Measurements from ENCODE around the gene VPS35. TPM values are rescaled to one million over a fixed set of nuclear protein-coding genes. Genes with fewer than 3 reads are reported as not detected.

Gene VPS35
- total RNA-seq, 1 experiment from 2014 or later = 86.8 TPM

DNA sequence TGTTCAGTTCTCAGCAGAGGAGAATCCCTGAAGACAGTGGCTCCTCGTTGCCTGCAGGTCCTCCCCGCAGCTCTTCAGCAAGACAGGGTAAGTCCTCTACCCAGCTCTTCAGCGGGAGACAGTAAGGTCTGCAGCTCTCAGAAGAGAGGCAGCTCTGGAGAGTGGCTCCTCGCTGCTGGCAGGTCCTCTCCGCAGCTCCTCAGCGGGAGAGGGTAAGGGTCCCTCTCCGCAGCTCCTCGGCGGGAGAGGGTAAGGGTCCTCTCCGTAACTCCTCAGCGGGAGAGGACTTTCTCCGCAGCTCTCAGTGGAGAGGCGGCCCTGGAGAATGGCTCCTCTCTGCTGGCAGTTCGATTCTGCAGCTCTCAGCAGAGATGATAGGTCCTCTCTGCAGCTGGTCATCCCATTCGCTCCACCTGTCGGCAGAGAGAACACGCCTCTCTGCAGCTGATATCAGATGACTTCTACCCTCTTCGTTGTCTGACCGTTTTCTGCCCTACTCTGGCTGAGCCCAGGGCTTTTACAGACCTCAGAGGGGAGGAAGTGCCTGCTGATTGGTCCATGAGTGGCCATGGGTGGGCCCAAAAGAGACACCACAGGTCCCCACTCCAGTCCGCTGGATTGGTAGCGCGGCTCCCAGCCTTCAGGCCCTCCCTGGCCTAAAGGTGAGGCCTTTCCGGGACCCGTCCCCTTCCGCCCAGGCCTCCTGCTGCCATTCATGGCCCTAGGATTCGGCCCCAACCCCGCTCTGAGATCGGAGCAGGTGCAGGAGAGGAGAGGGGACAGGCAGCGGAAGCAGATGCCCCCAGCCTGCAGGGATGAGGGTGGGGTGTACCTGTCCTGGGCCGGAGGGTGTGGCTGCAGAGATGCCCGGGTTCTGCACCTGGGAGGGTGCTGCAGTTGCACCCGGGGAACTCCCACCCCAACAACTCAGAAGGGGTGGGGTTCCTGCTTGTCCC is 55.9 kb downstream of the VPS35 start:
- POLR2A ChIA-PET = no interaction called here
- no peaks in the 10 kb centered on the region for H3K4me1 ChIP-seq (ENCODE audit: control insufficient read depth, insufficient read depth, low read length)
- no peaks in the 10 kb centered on the region for H3K36me3 ChIP-seq (ENCODE audit: control insufficient read depth, insufficient read depth, low read length)
- DNase-seq (ENCODE audit: low read depth, low spot score) (no peak), ATAC-seq (no peak)
- H3K27ac ChIP-seq (ENCODE audit: low read length) = no peak overlapping the region
- intact Hi-C loops (cut with micrococcal nuclease; ENCODE audit: unreplicated experiment) = no loop called here
- BruUV-seq (replicated peaks) = no TSS peak
- H3K9me3 ChIP-seq (ENCODE audit: control insufficient read depth, insufficient read depth, low read depth, low read length) = no peaks in the 10 kb centered on the region
- TF ChIP-seq, protein P1, sequence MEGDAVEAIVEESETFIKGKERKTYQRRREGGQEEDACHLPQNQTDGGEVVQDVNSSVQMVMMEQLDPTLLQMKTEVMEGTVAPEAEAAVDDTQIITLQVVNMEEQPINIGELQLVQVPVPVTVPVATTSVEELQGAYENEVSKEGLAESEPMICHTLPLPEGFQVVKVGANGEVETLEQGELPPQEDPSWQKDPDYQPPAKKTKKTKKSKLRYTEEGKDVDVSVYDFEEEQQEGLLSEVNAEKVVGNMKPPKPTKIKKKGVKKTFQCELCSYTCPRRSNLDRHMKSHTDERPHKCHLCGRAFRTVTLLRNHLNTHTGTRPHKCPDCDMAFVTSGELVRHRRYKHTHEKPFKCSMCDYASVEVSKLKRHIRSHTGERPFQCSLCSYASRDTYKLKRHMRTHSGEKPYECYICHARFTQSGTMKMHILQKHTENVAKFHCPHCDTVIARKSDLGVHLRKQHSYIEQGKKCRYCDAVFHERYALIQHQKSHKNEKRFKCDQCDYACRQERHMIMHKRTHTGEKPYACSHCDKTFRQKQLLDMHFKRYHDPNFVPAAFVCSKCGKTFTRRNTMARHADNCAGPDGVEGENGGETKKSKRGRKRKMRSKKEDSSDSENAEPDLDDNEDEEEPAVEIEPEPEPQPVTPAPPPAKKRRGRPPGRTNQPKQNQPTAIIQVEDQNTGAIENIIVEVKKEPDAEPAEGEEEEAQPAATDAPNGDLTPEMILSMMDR (IDR thresholded peaks at IDR 0.05) = no peak
- TF ChIP-seq SIN3A (IDR thresholded peaks at IDR 0.05; ENCODE audit: borderline replicate concordance, insufficient read depth, low read depth, low read length) = no peak
- H3K27me3 ChIP-seq (ENCODE audit: control insufficient read depth, insufficient read depth, low read length) = no peaks in the 10 kb centered on the region
- no peak overlapping the region for H3K4me3 ChIP-seq (ENCODE audit: low read depth in 2 of 2, low read length in 2 of 2)
- in situ Hi-C loops (cut with HindIII; ENCODE audit: low pct_unique_long_range_greater_than_20kb, low sequenced_read_pairs) = no loop called here
- CTCF ChIA-PET = no interaction called here

DNA sequence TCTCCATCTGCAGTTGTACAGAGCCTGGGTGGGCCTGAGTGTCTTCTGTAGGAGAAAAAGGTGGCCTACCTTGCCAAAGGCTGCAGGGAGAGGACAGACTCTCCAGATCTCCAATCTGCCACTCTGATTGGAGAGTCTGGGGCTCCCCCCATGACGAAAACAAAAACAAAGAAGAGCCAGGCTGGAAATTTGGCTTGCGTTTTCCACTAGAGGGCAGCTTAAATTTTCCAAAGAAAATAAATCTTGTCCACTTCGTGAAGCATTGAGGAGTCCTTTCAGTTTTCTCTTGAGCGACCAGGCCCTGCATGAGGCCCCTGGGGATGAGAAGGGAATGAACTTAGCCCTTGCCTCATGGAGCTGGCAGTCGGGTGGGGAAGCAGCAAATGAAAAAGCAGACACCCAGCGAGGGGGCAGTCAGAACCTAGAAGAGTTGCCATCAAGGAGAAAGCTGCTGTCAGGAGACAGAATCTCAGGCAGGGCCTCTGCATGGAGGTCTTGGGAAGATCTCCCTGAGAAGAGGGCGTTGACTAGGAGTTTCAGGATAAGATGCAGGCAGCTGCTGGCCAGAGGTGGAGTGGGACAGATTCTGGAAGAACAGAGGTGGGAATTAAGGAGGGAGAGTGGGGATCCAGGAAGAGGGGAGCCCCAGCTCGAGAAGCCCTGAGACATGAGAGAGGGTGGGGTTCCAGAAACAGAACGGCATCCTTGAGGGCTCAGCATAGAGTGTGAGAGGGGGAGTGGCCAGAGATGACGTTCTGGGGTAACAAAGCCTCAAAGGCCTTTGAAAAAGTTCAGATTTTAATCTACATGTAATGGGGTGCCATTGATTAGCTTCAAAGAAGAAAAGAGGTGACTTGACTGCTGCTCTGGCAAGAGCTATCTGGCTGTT is 59.4 kb downstream of the VPS35 start:
- no peak for DNase-seq (ENCODE audit: low read depth, low spot score)
- intact Hi-C loops (cut with micrococcal nuclease; ENCODE audit: unreplicated experiment) = no loop called here
- H3K27ac ChIP-seq (ENCODE audit: low read length) = no peak overlapping the region
- no peaks in the 10 kb centered on the region for H3K36me3 ChIP-seq (ENCODE audit: control insufficient read depth, insufficient read depth, low read length)
- TF ChIP-seq, protein P2, sequence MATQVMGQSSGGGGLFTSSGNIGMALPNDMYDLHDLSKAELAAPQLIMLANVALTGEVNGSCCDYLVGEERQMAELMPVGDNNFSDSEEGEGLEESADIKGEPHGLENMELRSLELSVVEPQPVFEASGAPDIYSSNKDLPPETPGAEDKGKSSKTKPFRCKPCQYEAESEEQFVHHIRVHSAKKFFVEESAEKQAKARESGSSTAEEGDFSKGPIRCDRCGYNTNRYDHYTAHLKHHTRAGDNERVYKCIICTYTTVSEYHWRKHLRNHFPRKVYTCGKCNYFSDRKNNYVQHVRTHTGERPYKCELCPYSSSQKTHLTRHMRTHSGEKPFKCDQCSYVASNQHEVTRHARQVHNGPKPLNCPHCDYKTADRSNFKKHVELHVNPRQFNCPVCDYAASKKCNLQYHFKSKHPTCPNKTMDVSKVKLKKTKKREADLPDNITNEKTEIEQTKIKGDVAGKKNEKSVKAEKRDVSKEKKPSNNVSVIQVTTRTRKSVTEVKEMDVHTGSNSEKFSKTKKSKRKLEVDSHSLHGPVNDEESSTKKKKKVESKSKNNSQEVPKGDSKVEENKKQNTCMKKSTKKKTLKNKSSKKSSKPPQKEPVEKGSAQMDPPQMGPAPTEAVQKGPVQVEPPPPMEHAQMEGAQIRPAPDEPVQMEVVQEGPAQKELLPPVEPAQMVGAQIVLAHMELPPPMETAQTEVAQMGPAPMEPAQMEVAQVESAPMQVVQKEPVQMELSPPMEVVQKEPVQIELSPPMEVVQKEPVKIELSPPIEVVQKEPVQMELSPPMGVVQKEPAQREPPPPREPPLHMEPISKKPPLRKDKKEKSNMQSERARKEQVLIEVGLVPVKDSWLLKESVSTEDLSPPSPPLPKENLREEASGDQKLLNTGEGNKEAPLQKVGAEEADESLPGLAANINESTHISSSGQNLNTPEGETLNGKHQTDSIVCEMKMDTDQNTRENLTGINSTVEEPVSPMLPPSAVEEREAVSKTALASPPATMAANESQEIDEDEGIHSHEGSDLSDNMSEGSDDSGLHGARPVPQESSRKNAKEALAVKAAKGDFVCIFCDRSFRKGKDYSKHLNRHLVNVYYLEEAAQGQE (IDR thresholded peaks at IDR 0.05; ENCODE audit: insufficient read depth in 1 of 2, low read depth in 2 of 2, low read length in 1 of 2) = no peak
- TF ChIP-seq, protein P1 (IDR thresholded peaks at IDR 0.05) = peak; percentile 69
- no peaks in the 10 kb centered on the region for H3K9me3 ChIP-seq (ENCODE audit: control insufficient read depth, insufficient read depth, low read depth, low read length)
- BruUV-seq (replicated peaks) = no TSS peak
- CTCF ChIA-PET = interaction anchor here (0.6 kb wide), 1 partner anchor 153 kb away, joined by 4 read pairs; no protein-coding TSS in a partner anchor
- H3K4me3 ChIP-seq (ENCODE audit: low read depth in 2 of 2, low read length in 2 of 2) = peak overlapping the region in 1 of 2 experiments; percentile 29; a peak in 2 of 4 replicates
- peak; percentile 62 for ATAC-seq
- in situ Hi-C loops (cut with HindIII; ENCODE audit: low pct_unique_long_range_greater_than_20kb, low sequenced_read_pairs) = no loop called here
- H3K4me1 ChIP-seq (ENCODE audit: control insufficient read depth, insufficient read depth, low read length) = no peaks in the 10 kb centered on the region
- POLR2A ChIA-PET = interaction anchor here (0.8 kb wide), 1 partner anchor 35 kb away, joined by 4 read pairs; no protein-coding TSS in a partner anchor
- no peaks in the 10 kb centered on the region for H3K27me3 ChIP-seq (ENCODE audit: control insufficient read depth, insufficient read depth, low read length)

Measured in Panc1 (cell line).